Parathyroid adenoma (tissue), 2 donors: ENCODE measurements around the gene TERT.
"Not testable (repeated sequence)": the region's sequence is repeated elsewhere in the genome, so short reads cannot be mapped to it uniquely, and the experiment has no call there.

Source experiments
- H2AFZ ChIP-seq: fragments of 300-600 bp; sonication (generic); one replicate; pipeline ENCODE4 v1.7.0; 2017; ENCODE audit warnings: antibody characterized with exemption, mild to moderate bottlenecking
- H3K27ac ChIP-seq: fragments of 300-600 bp; sonication (generic); one replicate; pipeline ENCODE4 v1.7.0; 2017
- H3K27me3 ChIP-seq: fragments of 300-600 bp; sonication (generic); one replicate; pipeline ENCODE4 v1.7.0; 2017; ENCODE audit warnings: low read length; ENCODE audit not compliant: control insufficient read depth, insufficient read depth
- H3K36me3 ChIP-seq: fragments of 300-600 bp; sonication (generic); one replicate; pipeline ENCODE4 v1.7.0; 2017; ENCODE audit warnings: low read length; ENCODE audit not compliant: control insufficient read depth, insufficient read depth
- H3K4me1 ChIP-seq: fragments of 300-600 bp; sonication (generic); one replicate; pipeline ENCODE4 v1.7.0; 2017; ENCODE audit warnings: control low read depth
- H3K4me2 ChIP-seq: fragments of 300-600 bp; sonication (generic); one replicate; pipeline ENCODE4 v1.7.0; 2017; ENCODE audit warnings: low read length
- H3K4me3 ChIP-seq: fragments of 300-600 bp; sonication (generic); one replicate; pipeline ENCODE4 v1.7.0; 2017; ENCODE audit warnings: low read depth, low read length
- H3K79me2 ChIP-seq: fragments of 300-600 bp; sonication (generic); one replicate; pipeline ENCODE4 v1.7.0; 2017; ENCODE audit warnings: control low read depth
- H3K9ac ChIP-seq: fragments of 300-600 bp; sonication (generic); one replicate; pipeline ENCODE4 v1.7.0; 2017; ENCODE audit warnings: mild to moderate bottlenecking
- H3K9me3 ChIP-seq: fragments of 300-600 bp; sonication (generic); one replicate; pipeline ENCODE4 v1.7.0; 2017; ENCODE audit warnings: low read length; ENCODE audit not compliant: control insufficient read depth
- TF ChIP-seq, protein P1 (sequence below): fragments of 300-600 bp; sonication (generic); IDR thresholded peaks from one replicate; pipeline ENCODE4 v1.7.0; 2017; ENCODE audit warnings: antibody characterized with exemption, mild to moderate bottlenecking
- donor health status: primary hyperparathyroidism.

Gene TERT

GRCh38 chr5:1268666-1269065, 26.2 kb downstream of the TERT start:
- Histone ChIP-seq H3K36me3 (no peaks in the 10 kb centered on the region), H3K27me3 (no peaks in the 10 kb centered on the region), H3K79me2 (no peaks in the 10 kb centered on the region), H3K4me2 (no peak overlapping the region), H3K9me3 (no peaks in the 10 kb centered on the region), H3K4me1 (no peaks in the 10 kb centered on the region), H3K9ac (no peak overlapping the region), H3K4me3 (no peak overlapping the region), H3K27ac (no peak overlapping the region), H2AFZ (no peak overlapping the region)
- TF ChIP-seq, protein P1, sequence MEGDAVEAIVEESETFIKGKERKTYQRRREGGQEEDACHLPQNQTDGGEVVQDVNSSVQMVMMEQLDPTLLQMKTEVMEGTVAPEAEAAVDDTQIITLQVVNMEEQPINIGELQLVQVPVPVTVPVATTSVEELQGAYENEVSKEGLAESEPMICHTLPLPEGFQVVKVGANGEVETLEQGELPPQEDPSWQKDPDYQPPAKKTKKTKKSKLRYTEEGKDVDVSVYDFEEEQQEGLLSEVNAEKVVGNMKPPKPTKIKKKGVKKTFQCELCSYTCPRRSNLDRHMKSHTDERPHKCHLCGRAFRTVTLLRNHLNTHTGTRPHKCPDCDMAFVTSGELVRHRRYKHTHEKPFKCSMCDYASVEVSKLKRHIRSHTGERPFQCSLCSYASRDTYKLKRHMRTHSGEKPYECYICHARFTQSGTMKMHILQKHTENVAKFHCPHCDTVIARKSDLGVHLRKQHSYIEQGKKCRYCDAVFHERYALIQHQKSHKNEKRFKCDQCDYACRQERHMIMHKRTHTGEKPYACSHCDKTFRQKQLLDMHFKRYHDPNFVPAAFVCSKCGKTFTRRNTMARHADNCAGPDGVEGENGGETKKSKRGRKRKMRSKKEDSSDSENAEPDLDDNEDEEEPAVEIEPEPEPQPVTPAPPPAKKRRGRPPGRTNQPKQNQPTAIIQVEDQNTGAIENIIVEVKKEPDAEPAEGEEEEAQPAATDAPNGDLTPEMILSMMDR, result no peak

GRCh38 chr5:1268056-1268455, 26.8 kb downstream of the TERT start:
- TF ChIP-seq, protein P1, result no peak
- Histone ChIP-seq H3K36me3 (no peaks in the 10 kb centered on the region), H3K79me2 (no peaks in the 10 kb centered on the region)

GRCh38 chr5:1267464-1267863, 27.4 kb downstream of the TERT start:
- H3K27ac ChIP-seq, result not testable (repeated sequence)

More at GRCh38 chr5:1268056-1268455, 26.8 kb downstream of the TERT start:
- H2AFZ ChIP-seq, result no peak overlapping the region
- H3K4me2 ChIP-seq, result no peak overlapping the region
- H3K27ac ChIP-seq, result no peak overlapping the region
- H3K9me3 ChIP-seq, result no peaks in the 10 kb centered on the region
- no peak overlapping the region for H3K4me3 ChIP-seq
- no peaks in the 10 kb centered on the region for H3K4me1 ChIP-seq
- no peak overlapping the region for H3K9ac ChIP-seq
- H3K27me3 ChIP-seq, result no peaks in the 10 kb centered on the region

DNA sequence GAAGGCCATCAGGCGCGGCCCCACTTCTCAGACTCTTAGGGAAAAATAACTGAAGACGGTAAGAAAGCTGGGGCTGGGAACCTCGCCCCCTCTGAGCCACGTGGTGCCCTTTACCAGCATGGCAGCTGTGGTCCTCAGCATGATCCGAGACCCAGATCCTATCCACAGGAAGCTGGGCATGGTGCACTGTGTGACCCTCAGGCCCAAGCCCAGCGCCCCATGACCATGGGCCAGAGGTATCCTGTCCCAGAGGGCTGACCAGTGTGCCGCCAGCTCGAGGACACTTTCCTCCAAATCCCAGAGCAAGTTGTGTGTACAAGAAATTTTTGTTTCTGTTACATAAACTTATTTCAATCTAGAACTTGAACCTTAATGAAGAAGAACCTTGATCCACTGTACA, 28.1 kb downstream of the TERT start:
- TF ChIP-seq, protein P1, result no peak
- Histone ChIP-seq H3K4me2 (no peak overlapping the region), H3K27ac (no peak overlapping the region), H3K36me3 (no peaks in the 10 kb centered on the region), H3K9me3 (no peaks in the 10 kb centered on the region), H3K4me3 (no peak overlapping the region), H3K9ac (no peak overlapping the region), H3K27me3 (no peaks in the 10 kb centered on the region), H3K79me2 (no peaks in the 10 kb centered on the region), H2AFZ (no peak overlapping the region), H3K4me1 (no peaks in the 10 kb centered on the region)

More at GRCh38 chr5:1267464-1267863, 27.4 kb downstream of the TERT start:
- H3K4me3 ChIP-seq, H3K27me3 ChIP-seq, H3K9ac ChIP-seq, H3K4me2 ChIP-seq, H3K79me2 ChIP-seq, H3K9me3 ChIP-seq, H3K4me1 ChIP-seq, H2AFZ ChIP-seq, H3K36me3 ChIP-seq: not testable (repeated sequence)

GRCh38 chr5:1265461-1266455, 29.1 kb downstream of the TERT start:
- Histone ChIP-seq H3K79me2 (no peaks in the 10 kb centered on the region), H3K27ac (no peak overlapping the region), H3K36me3 (no peaks in the 10 kb centered on the region), H2AFZ (no peak overlapping the region), H3K9me3 (no peaks in the 10 kb centered on the region), H3K4me2 (no peak overlapping the region), H3K27me3 (no peaks in the 10 kb centered on the region), H3K9ac (no peak overlapping the region), H3K4me1 (no peaks in the 10 kb centered on the region), H3K4me3 (no peak overlapping the region)
- TF ChIP-seq, protein P1, result no peak
